Measurements from ENCODE around the gene QKI.

Gene QKI

DNA sequence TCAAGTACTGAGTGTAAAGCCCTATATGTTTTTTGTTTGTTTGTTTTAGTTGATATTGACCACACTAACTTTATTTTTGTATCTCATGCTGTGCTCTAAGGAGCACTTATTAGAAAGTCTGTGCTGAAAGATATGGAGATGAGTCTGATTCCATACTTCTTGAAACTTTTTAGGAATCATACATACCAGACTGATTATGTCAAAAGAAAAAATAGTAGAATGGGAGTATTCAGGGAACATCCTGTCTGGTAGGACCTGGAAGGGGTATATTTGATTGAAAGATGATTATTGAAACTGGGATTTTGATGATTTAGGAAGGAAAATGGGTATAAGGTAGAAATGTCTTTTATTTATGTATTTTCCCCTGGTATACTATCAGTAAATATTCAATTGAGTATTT, 111.4 kb downstream of the QKI start:
- DNase-seq (ENCODE audit: insufficient read length, low spot score) (no peak), FAIRE-seq (no peak)

DNA sequence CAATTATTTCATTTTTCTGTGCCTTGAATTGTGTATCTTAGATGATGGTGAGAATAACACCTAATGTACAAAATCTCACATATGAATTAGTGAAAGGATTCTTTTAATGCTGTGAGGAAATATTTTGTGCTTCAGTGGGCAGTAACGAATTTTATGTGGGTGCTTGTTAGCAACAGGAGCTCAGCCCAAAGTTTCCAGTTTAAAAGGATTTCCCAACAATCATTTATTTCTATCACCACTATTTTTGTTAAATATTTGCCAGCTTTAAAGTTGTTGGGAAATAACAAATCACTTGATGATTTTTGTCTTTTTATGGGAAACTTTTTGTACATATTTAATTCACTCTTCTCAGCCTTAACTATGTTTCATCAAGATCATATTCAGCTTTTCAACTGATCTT, 111.8 kb downstream of the QKI start:
- FAIRE-seq (no peak), DNase-seq (ENCODE audit: insufficient read length, low spot score) (no peak)

DNA sequence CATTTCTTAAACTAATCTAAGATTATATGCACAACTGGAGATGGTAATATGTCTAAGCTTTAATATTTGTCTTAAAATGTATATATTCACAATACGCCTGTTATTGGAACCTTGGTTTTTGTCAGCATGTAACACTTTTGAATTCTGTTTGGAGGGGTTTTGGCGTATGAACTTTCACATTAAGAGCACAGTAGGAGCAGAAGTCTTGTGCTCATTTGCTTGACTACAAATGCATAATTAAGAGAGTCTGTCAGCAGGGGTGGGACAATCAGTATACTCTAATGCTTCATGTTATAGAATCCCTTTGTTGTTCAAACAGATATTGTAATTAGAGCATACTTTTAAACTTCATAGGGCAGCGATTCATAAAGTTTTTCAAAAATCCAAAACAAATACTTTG, 112.8 kb downstream of the QKI start:
- FAIRE-seq (no peak), DNase-seq (ENCODE audit: insufficient read length, low spot score) (no peak)

DNA sequence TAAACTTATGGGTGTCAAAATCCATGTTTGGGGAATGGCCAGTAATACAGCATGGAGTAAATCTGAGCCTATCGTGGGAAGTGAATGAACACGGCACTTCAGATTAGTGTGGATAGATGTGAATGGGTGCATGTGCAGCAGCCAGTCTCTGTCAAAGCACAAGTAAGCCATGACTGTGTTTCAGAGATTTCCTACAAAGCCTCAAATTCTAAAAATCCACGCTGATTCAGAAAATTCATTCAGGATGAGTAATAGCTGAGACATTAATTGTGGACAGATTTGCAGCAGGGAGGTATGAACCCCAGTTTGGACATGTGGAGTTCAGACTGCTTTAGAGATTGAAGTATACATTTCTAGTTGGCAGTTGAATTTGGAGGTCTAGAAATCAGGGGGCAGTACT, 115.1 kb downstream of the QKI start:
- DNase-seq (ENCODE audit: insufficient read length, low spot score) (no peak), FAIRE-seq (no peak)

DNA sequence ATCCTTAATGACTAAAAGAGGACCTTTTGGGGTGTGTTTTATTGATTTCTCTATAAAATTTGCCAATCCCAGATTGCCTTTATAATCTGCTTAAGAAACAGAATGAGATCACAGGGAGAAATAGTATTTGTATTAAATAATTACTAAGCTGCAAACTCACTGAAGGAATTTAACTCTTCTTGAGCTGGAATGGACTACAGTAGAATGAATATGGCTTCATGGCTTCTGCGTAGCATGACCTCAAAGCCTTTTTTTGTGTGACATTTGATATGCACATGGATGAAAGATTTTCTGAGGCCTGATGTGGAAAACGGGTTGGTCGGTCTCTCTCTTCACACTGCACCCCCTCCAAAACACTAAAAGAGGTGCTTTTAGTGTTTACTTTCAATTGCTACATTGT, 115.9 kb downstream of the QKI start:
- DNase-seq (ENCODE audit: insufficient read length, low spot score) (no peak), FAIRE-seq (no peak)

DNA sequence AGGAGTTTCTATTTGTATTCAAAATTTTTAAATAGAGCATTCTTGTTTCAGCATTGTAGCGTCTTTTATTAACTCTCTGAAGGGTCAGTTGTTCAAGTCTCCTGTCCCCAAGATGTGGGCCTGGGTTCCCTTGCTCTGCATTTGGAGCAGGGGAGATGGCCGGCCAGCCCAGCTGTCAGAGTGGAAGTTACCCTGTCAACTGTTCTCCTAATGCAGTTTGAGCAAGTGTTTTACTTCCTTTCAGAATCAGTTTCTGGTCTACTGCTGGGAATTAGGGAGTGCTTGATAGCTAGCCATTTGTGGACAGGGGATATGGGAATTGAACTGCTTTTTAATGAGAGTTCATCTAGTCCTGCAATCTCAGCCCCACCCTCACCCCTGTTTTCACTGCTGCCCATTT, 116.6 kb downstream of the QKI start:
- FAIRE-seq (no peak), DNase-seq (ENCODE audit: insufficient read length, low spot score) (no peak)

DNA sequence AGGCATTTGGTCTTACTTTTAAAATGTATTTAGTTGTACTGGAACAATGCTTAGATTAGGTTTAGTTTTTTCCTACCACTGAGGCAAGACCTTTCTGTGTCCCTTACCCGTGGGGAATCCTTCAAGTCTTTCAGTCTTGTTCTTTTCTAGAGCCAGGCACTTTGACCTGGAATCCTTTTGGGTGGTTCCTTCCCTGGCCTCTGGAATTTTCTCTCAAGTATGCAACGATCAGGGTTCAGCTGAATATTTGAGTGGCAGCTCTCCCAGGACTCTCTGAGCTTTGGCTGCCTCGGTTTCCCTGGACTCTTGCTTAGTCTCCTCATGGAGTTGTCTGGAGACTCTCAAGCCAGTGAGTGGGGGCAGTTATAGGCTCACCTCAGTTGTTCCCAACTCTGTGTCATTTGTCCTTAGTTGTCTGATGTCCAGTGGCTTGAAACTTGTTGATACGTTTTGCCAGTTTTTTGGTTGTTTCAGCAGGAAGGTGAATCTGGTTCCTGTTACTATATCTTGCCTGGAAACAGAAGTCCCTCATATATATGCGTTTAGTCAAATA, 118.1 kb downstream of the QKI start:
- FAIRE-seq = peak; percentile 26
- DNase-seq (ENCODE audit: insufficient read length, low spot score) = no peak

DNA sequence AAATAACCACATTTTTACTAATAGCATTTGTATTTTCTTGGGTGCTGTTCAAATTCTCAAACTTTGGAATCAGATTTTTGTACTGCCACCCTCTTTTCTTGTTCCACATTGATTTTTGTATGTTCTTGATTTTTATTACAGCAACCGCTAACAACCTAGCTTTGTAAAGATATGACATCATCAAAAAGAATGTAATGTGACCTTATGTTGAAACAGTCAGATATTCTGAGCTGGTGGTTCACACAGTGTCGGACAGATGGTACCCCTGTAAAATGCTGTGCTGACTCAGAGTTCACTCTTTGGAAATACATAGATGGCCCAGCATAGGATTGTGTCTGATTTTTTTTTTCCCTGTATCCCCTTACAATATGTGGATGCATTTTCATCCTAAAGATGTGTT, 118.9 kb downstream of the QKI start:
- no peak for DNase-seq (ENCODE audit: insufficient read length, low spot score)
- no peak for FAIRE-seq

DNA sequence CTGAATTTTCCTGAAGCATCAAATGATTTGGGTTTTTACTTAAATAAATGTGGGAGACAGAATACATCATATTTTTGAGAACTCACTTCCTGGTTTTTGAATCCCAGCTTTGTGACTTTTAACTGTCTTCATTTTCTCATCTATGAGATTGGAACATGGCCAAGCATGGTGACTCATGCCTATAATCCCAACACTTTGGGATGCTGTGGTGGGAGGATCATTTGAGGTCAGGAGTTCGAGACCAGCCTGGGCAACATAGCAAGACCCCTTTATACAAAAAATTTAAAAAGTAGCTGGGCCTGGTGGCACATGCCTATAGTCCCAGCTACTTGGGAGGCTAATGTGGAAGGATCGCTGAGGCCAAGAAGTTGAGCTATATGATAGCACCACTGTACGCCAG, 122.3 kb downstream of the QKI start:
- DNase-seq (ENCODE audit: insufficient read length, low spot score) = no peak
- no peak for FAIRE-seq

DNA sequence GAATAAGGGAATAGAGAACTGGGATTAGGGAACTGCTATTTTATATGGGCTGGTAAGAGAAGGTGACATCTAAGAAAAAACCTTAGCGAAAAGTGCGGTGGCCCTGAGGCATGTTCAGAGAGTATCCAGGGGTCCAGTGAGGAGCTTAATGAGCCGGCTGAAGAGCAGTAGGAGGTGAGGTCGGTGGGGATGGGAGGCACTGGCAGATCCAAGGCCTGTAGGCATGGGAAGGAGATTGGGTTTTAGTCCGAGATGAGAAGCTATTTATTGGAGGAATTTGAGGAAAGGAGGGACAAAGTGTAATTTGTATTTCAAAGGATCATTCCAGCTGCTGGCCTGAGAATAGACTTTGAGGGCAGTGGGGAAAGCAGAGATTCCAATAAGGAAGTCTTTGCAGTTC, 123.8 kb downstream of the QKI start:
- FAIRE-seq (peak; percentile 61), DNase-seq (ENCODE audit: insufficient read length, low spot score) (no peak)

DNA sequence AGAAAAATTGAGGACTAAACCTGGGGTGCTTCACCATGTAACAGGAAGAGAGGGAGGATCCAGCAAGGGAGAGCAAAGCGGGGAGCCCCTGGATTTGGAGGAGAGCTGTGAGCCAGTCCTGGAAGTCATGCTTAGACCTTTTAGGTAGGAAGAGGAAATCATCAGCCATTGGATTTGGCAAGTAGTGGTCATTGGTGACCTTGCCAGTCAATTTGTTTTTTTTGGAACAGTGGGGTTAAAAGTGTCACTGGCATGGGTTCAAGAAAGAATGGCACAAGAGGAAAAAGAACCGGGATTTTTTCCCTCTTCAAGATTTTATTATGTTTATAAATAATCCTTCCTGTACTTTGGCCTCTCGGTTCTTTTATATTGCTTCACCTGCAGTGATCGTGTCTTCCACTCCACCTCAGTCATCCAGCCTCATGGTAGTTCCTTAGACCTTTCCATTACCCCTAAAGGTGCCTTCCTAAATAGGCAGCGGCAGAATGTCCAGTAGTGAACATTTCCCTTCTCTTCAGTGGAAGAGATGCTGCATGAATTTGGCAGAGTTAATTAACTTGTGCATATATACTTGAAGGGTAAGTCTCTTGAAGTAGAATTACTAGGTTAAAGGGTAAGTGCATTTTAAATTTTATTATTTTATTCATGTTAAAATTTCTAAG, 124.7 kb downstream of the QKI start:
- DNase-seq (ENCODE audit: insufficient read length, low spot score) = no peak
- no peak for FAIRE-seq

DNA sequence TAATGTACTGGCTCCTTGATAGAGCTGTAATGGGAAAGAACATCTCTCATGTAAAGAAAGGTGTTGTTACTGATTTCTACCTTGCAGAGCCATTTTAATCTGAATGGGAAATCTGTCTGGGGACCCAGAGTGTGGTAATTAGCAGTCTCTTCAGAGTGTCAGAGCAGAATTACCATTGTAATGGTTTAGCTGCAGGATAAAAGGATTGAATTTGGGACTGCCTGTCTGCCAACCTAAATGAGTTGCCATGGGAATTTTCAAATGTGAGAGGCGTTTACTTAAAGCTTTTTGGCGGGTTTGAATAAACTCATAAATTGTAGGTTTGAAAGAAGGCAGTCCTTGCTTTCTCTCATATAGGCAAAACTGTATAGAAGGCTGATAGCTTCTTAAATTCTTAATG, 128.8 kb downstream of the QKI start:
- no peak for DNase-seq (ENCODE audit: insufficient read length, low spot score)
- no peak for FAIRE-seq

DNA sequence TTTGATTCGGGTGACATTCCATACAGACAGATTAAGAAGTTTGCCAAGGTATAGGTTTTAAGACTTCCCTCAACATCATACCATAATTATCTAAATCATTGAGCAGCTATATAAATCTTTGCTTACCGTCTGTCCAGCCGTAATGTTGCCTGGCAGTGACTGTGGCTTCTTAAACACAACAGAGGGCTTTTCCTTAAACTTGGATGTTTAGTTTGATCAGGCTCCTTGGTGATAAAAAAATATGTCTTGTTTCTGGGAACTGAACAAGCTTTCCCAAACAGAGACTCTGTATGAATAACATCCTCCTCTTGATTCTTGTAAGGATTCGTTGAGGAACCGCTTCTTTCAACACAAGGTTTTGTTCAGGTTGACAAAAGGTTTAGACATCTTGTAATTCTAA, 130.9 kb downstream of the QKI start:
- DNase-seq (ENCODE audit: insufficient read length, low spot score) (no peak), FAIRE-seq (no peak)

DNA sequence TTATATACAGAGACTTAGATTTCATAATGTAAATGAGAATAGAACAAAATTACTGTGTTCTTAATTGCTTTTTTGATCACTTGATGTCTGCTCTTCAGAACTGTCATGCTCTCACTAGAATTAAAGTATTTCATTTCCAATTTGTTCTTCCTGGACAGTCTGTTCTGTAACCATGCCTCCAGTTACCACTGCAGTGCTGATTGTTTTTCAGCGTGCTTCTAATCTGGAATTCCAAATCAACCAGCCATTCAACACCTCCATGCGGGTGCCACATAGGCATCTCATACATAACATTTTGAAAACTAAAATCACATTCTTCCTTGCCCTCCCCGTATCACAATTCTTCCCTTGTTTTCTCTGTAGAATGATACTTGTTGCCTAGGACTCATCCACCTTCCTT, 132.8 kb downstream of the QKI start:
- peak; percentile 68 for FAIRE-seq
- no peak for DNase-seq (ENCODE audit: insufficient read length, low spot score)

DNA sequence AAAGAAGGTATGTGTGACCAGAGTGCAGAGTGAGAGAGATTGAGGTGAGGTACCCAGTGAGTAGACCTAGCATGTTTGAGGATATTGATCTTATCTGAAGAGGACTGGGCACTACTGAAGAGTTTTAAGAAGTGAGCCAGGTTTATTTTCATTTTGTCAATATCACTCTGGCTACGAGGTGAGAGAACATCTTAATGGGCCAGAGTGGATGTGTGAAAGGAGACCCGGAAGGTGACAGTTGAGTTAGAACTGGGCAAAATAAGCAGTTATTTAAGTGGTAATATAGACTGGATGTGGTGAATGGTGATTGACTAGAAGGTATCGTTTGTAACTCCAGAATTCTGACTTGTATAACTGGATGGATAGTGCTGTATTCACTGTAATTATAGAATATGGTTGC, 134.1 kb downstream of the QKI start:
- no peak for FAIRE-seq
- DNase-seq (ENCODE audit: insufficient read length, low spot score) = no peak

DNA sequence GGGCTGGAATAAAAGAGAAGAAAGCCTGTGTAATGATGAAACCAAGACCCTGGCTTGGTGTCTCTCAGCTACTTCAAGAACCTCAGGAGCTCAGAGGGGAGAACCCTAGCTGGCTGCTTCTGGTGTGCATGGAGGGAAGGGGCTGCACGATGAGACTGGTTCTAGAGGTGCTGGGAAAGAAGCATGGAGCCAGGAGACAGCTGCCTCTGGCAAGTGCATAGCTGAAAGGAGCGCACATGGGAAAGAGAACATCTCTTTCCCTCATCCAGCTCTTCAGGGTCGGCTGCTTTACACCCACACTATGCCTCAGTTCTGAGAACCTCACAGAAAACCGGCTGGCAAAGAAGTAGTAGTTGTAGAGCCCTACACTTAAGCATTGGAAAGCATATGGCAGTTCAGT, 139.5 kb downstream of the QKI start:
- no peak for FAIRE-seq
- DNase-seq (ENCODE audit: insufficient read length, low spot score) = no peak

DNA sequence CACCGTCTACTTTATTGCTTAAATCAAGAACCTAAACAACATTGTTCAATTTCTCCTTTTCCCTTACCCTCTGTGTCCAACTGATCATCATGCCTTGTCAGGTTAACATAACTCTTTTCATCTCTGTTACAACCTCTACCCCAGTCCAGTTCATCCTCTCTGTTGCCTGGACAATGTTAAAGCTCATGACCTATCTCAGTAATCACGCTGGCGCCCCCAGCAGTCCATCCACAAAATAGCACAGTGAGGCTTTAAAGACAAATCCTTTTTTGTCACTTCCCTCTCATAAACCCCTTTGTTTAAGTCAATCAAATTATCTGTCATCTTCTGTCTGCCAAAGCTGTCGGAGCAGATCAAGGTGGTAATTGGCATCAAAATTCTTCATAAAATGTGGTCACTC, 140.1 kb downstream of the QKI start:
- DNase-seq (ENCODE audit: insufficient read length, low spot score) = no peak
- FAIRE-seq = peak; percentile 86

DNA sequence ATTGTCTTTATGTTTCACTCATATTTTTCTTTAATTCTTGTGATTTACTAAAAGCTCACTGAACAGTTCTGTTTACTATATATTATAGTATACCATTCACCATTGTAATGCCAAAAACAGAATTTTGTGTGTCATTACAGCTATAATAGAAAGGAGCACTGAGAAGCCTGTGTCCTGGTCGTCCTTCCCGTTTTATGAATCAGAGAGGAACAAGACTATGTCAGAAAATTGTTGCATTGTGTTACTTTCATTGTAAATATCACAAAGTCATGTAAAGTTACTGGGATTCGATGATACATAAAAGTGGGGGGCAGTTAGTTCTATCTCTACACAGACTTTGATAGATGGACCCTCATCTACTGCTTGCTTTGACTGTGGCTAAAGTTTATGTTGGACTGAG, 145.1 kb downstream of the QKI start:
- no peak for FAIRE-seq

DNA sequence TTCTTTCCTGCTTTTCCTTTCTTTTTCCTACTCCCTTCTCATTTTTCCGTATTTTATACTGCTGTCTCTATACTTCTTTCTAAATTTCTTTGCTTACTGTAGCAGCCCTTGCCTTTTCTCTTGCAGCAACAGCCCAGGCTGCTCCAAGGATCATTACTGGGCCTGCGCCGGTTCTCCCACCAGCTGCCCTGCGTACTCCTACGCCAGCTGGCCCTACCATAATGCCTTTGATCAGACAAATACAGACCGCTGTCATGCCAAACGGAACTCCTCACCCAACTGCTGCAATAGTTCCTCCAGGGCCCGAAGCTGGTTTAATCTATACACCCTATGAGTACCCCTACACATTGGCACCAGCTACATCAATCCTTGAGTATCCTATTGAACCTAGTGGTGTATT, 148.8 kb downstream of the QKI start:
- FAIRE-seq = no peak
- no peak for DNase-seq (ENCODE audit: insufficient read length, low spot score)

More for the DNA sequence above, 145.1 kb downstream of the QKI start:
- no peak for DNase-seq (ENCODE audit: insufficient read length, low spot score)

DNA sequence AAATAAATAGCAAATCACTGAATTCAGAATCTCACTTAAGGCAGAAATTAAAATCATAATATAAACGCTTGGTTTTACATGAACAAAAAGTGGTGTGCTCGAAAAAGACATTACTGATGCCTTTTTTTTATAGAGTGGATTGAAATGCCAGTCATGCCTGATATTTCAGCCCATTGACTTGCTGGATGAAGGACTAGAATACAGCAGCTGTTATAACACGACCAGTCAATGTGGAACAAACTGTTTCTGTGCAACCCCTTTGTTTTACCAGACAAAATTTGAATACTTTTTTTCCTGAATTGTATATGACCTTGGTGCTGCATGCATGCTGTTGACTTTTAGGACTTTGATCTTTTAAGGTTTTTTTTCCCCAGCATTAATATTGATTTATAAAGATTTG, 150.0 kb downstream of the QKI start:
- FAIRE-seq (no peak), DNase-seq (ENCODE audit: insufficient read length, low spot score) (no peak)

DNA sequence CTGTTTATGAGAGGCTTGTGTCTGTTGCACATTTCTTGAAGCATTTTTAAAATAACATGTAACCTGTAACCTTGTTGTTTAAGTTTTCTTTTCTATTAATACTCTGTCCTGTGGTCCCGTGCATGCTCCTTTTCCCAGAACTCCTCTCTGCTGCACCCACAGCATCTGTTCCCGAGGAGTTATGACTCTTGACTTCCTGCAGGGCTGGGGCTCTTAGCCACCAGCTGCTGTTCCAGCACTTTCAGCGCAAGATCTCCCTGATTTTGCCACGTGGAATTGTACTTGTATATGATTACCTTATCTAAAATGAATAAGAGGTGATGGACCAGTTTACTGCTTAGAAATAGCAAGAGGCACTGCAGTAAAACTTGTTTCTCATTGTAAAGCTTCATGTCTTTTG, 150.6 kb downstream of the QKI start:
- FAIRE-seq (no peak), DNase-seq (ENCODE audit: insufficient read length, low spot score) (no peak)

DNA sequence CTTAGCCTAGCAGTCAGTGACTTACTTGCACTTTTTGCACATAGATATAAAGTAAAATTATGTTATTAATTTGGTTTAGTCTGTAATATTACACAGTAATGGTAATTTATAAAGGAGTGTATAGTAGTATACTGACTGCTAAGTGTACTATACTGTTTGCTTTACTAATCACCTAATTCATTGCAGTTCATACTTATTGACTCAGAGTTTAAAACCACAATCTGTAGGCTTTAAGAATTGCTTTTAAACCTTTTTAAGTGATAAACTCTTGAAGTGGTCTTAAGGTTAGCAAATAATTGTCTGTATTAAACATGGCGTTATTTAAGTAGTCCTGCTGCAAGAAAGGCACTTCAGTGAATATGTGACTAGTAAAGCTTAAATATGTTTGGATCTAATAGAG, 151.5 kb downstream of the QKI start:
- FAIRE-seq (no peak), DNase-seq (ENCODE audit: insufficient read length, low spot score) (no peak)

DNA sequence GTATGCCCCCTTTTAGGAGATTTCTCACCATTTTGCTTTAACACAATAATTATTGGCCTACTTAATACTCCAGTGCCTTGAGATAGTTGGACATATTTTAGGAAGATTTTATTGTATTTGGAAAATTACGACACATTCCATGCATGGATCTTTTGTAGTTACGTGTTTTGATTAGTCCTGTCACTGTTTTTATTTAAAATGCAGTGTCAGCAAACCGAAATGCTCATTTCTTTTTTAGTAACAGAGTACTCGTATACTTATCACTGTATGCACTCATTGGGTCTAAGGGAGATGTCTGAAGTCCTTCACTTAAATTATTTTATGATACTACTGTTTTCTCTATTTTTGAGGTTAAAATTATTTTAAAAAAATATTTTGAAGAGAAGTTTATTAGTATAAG, 153.8 kb downstream of the QKI start:
- DNase-seq (ENCODE audit: insufficient read length, low spot score) = no peak
- no peak for FAIRE-seq
